Occipital lobe (tissue), 2 donors: ENCODE measurements around the gene LY6G5C. TPM values are rescaled to one million over a fixed set of nuclear protein-coding genes. Genes with fewer than 3 reads are reported as not detected.

Source experiments
- small RNA-seq: library from RNA; depleted of rRNA; stranded (forward); fragments of <200 nt; gene quantifications from one replicate; pipeline ENCODE3, GENCODE V24; 2014
- total RNA-seq: library from RNA; depleted of rRNA; stranded (reverse); fragments of >200 nt; gene quantifications from one replicate; pipeline ENCODE4 v1.2.3, GENCODE V29; 2014

The LY6G5C gene
- total RNA-seq, 1 donor from 2014 or later, result 3.1 TPM

Small RNAs within 50 kb of the gene (small RNA-seq; reads per million reads assigned to genes)
- gene LY6G6D (not detected), gene MIR4646 (not detected), gene MIR6832 (not detected), gene RF00019 (not detected)

Other genes with a start within 250 kb of the LY6G5C start
- 0.47 TPM for gene MICB, start 182.9 kb downstream of the LY6G5C start, total RNA-seq
- gene MCCD1, start 152.1 kb downstream of the LY6G5C start, total RNA-seq, result not detected
- 288 TPM for gene DDX39B, start 139.1 kb downstream of the LY6G5C start, total RNA-seq
- 54.0 TPM for gene ATP6V1G2, start 134.5 kb downstream of the LY6G5C start, total RNA-seq
- 21.7 TPM for gene NFKBIL1, start 133.5 kb downstream of the LY6G5C start, total RNA-seq
- not detected for gene LTA, start 108.8 kb downstream of the LY6G5C start, total RNA-seq
- gene TNF, start 105.5 kb downstream of the LY6G5C start, total RNA-seq, result not detected
- gene LTB, start 98.6 kb downstream of the LY6G5C start, total RNA-seq, result 0.31 TPM
- 0.94 TPM for gene LST1, start 94.8 kb downstream of the LY6G5C start, total RNA-seq
- not detected for gene NCR3, start 88.1 kb downstream of the LY6G5C start, total RNA-seq
- gene AIF1, start 65.8 kb downstream of the LY6G5C start, total RNA-seq, result 4.1 TPM
- gene PRRC2A, start 60.4 kb downstream of the LY6G5C start, total RNA-seq, result 31.7 TPM
- gene BAG6, start 28.4 kb downstream of the LY6G5C start, total RNA-seq, result 118 TPM
- gene APOM, start 25.2 kb downstream of the LY6G5C start, total RNA-seq, result not detected
- gene C6orf47, start 20.3 kb downstream of the LY6G5C start, total RNA-seq, result 16.2 TPM
- 9.8 TPM for gene GPANK1, start 16.1 kb downstream of the LY6G5C start, total RNA-seq
- 69.9 TPM for gene CSNK2B, start 15.0 kb downstream of the LY6G5C start, total RNA-seq
- gene LY6G5B, start 11.1 kb downstream of the LY6G5C start, total RNA-seq, result 3.4 TPM
- gene ABHD16A, start 22.3 kb upstream of the LY6G5C start, total RNA-seq, result 48.2 TPM
- not detected for gene LY6G6F, start 25.8 kb upstream of the LY6G5C start, total RNA-seq
- not detected for gene LY6G6D, start 34.3 kb upstream of the LY6G5C start, total RNA-seq
- gene LY6G6C, start 40.7 kb upstream of the LY6G5C start, total RNA-seq, result 0.31 TPM
- gene MPIG6B, start 42.3 kb upstream of the LY6G5C start, total RNA-seq, result not detected
- 117 TPM for gene DDAH2, start 48.2 kb upstream of the LY6G5C start, total RNA-seq
- 35.2 TPM for gene CLIC1, start 55.5 kb upstream of the LY6G5C start, total RNA-seq
- 4.2 TPM for gene MSH5, start 58.9 kb upstream of the LY6G5C start, total RNA-seq
- gene SAPCD1, start 81.6 kb upstream of the LY6G5C start, total RNA-seq, result 0.31 TPM
- gene VWA7, start 96.3 kb upstream of the LY6G5C start, total RNA-seq, result 0.31 TPM
- 25.6 TPM for gene VARS1, start 114.7 kb upstream of the LY6G5C start, total RNA-seq
- gene LSM2, start 125.9 kb upstream of the LY6G5C start, total RNA-seq, result 22.9 TPM
- 4.4 TPM for gene HSPA1L, start 134.2 kb upstream of the LY6G5C start, total RNA-seq
- gene HSPA1A, start 134.5 kb upstream of the LY6G5C start, total RNA-seq, result 117 TPM
- gene HSPA1B, start 146.7 kb upstream of the LY6G5C start, total RNA-seq, result 121 TPM
- 20.3 TPM for gene NEU1, start 181.8 kb upstream of the LY6G5C start, total RNA-seq
- not detected for gene SLC44A4, start 197.9 kb upstream of the LY6G5C start, total RNA-seq
- 83.9 TPM for gene EHMT2, start 216.6 kb upstream of the LY6G5C start, total RNA-seq
- 25.6 TPM for gene ZBTB12, start 221.0 kb upstream of the LY6G5C start, total RNA-seq
- gene C2, start 246.7 kb upstream of the LY6G5C start, total RNA-seq, result 4.7 TPM